HG02759 (cell line): ENCODE data around the gene TKTL1.
A peak's percentile ranks its signal among the peaks of the same experiment; 100 is the strongest.

Experiments
- ATAC-seq: cut with Tn5 transposase; IDR thresholded peaks from one replicate; pipeline ENCODE4 v1.9.1; 2021; ENCODE audit warnings: mild to moderate bottlenecking, moderate library complexity; ENCODE audit not compliant: unreplicated experiment

TKTL1 gene

DNA sequence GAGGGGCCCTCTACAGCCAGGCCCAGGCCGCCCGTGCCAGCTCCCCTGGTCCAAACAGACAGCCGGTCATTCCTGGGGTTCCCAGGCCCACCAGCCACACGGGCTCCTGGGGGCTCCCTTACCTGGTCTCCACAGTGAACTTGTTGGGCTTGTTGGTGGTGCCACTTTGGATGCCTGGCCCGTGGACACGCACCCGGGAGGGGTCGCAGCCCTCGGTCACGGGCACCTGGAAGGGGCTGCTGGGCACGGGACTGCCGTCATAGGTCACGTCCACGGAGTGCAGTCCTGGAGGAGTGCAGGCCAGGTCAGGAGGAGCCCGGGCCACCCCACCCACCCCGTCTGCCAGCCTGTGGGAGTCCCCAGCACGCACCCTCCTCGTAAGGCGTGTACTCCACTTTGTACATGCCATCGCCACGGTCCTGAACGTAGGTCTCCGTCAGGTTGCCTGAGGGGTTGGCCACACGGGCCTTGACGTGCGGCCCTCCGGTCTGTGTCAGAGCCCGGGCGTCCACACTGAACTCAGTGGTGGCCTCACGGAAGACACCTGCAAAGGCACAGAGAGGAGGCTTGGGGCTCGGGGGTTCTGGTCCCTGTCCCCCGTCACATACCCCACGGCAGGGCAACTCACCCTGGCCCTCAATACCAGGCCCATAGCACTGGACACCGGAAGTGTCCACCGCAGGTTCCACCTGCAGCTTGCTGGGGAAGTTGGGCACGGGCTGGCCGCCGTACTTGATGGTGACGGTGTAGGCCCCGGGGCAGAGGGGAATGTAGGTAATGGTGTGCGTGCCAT lies 64.0 kb downstream of the TKTL1 start:
- ATAC-seq, result no peak

DNA sequence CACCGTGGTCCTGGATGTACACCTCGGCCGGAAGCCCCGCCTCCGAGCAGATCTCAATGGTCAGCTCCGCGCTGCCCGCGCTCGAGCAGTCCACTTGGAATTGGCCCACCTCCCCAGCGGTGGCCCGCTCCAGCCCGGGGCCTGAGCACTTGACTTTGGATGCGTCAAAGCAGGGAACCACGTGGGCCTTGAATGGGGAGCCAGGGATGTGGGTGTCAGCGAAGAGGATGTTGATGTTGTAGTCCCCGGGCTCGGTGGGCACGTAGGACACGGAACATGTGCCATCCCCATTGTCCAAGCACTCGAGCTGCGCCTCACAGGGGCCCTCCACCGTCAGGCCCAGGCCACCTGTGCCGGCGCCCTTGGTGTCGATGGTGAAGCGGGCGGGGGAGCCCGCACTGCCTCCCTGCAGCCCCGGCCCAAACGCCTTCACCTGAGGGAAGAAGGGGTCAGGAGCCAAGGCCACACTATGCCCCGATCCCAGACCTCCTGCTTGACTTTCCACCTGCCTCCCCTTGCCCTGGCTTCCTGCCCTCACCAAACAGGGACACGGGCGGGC lies 64.6 kb downstream of the TKTL1 start:
- ATAC-seq, result no peak

DNA sequence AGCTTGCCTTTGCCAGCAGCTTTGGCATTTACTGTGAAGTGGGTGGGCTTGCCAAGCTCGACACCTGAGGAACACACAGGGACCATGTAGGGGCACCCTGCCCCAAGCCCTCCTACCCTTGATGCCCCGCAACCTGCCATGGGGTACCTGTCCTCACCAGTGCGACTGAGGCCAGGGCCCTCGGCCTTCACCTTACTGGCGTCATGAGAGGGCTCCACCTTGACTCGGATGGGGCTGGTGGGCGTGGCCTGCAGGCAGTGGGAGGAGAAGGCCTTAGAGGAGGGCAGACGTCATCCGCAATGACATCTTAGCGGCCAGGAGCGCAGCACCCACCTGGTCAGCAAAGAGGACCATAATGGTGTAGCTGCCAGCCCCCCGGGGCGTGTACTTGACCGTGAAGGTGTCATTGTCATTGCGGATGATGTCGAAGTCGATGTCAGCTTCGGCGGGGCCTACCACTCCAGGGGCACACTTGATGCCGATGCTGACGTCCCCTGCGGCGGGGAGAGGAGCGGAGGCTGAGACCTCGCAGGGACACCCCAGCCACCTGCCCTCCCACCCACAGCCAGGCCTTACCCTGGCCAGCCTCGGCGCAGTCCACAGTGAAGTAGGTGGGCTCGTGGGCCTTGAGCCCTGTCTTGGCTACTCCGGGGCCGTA lies 66.6 kb downstream of the TKTL1 start:
- no peak for ATAC-seq

DNA sequence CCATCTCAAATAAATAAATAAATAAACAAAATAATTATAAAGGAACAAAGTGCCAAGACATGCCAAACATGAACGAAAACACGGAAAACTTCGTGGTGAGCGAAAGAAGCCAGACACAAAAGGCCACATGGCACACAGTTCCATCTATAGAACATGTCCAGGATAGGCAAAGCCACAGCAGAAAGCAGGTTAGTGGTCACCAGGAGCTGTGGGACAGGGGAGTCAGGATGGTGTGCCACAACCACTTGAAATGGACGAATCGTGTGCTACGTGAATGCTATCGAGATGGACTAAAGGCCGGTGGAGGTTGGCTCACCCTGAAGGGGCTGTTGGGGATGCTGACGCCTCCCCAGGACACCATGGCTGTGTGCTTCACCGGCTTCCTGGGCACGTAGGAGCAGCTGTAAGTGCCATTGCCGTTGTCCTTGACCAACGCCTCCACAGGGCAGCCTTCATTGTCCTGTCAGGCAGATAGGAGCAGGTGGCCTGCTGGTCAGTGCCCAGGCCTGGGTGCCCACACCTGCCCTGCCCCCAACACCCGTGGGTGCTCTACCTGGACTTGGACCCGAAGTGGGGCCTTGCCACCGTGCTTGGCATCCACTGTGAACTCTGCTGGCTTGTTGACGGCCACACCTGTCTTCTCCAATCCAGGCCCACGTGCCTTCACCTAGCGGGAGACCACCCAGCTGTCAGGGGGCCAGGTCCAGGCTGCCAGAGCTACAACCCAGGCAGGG lies 68.3 kb downstream of the TKTL1 start:
- ATAC-seq, result no peak

DNA sequence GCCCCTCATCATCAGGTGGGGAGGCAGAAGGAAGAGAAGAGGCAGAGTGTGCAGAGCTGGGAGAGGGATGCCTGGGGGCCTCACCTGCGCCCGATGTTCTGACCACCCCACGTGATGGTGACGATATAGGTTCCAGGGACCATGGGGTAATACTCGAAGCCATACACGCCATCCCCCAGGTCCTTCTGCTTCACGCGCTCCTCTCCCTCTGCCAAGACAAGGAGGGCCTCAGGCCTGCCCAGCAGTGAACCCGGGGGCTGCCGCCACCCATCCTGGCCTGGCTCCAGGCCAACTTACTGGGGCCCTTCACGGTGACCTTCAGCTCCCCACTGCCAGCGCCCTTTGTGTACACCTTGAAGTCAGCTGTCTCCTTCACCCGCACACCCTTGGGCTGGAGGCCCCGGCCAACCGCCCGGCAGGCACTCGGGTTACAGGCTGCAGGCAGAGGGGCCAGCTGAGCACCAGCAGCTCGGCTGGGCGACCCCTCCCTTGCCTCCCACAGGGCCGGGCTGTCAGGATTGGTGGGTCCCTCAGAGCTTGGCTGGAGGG lies 69.5 kb downstream of the TKTL1 start:
- ATAC-seq, result no peak

DNA sequence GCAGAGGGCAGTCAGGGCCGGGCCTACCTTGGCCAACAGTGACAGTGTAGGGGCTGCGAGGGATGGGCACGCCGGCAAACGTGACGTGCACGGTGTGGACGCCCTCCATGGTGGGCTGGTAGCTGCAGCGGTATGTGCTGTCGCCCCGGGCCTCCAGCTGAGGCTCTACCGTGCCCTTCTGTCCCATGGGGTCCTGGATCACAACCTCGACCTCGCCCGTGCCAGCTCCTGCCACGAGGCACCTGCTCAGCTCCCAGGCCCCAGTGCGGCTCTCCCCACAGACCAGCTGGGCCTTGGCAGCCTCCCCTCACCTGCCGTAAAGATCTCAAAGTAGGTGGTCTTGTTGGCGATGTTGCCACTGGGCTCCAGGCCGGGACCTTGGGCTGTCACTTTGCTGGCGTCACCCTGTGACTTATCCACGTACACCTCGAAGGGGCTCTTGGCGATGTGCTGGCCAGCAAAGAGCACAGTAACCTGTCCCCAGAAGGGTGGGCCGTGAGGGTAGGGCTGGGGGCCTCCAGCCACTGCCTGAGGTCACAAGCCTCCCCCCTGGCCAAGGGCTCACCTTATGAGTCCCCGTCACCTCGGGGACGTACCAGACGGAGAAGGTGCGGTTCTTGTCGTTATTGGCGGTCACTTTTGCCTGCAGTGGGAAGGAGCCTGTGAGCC lies 70.5 kb downstream of the TKTL1 start:
- no peak for ATAC-seq

DNA sequence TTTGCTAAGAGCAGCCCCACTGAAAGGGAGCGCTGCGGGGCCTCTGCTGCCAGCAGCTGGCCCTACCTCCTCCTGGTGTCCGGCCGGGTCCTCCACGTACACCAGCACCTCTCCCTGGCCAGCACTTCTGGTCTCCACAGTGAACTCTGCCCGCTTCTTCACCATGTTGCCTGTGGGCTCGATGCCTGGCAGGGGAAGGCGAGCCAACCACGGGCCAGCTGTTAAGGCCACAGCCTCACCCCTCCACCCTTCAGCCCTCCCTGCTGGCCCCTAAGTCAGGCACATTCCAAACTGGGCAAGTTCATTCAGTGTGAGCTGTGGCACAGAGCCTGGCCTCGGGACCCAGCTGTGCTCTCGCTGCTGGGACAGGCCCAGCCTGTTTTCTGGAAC lies 71.1 kb downstream of the TKTL1 start:
- no peak for ATAC-seq

DNA sequence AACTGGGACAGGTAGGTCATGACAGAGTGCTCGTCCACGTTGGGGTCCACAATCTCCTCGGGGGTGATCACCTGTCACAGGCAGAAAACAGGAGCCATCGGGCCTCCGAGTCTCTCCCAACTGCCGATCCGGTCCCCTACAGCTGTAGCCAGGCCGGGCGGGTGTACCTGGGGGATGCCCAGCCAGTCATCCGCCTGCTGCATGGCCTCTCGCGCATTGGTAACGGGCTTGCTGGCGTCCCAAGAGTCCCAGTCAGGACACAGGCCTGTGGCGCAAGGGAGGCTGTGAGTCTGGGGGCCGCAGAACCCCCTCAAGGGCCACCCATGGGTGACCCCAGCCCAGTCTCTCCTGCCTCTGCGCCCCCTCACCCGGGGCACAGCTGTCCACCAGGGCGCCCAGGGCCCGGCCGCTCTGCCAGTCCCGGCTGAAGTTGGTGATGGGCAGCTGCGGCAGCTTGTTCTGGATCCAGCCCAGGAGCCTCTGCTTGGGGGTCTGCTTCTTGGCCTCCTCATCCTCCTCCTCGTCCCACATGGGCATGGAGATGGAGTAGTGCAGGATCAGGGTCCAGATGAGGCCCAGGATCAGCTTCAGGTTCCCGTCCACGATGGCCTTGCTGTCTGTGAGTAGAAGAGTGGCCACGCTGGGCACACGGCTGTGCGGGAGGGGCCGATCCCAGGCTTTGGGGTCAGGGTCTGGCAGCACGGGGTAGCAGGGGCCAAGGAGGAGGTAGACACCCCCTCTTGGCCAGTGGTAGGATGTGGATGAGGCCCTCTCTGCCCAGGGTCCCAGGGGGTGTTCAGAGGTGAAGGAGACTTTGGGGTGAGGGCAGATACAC lies 72.1 kb downstream of the TKTL1 start:
- no peak for ATAC-seq

DNA sequence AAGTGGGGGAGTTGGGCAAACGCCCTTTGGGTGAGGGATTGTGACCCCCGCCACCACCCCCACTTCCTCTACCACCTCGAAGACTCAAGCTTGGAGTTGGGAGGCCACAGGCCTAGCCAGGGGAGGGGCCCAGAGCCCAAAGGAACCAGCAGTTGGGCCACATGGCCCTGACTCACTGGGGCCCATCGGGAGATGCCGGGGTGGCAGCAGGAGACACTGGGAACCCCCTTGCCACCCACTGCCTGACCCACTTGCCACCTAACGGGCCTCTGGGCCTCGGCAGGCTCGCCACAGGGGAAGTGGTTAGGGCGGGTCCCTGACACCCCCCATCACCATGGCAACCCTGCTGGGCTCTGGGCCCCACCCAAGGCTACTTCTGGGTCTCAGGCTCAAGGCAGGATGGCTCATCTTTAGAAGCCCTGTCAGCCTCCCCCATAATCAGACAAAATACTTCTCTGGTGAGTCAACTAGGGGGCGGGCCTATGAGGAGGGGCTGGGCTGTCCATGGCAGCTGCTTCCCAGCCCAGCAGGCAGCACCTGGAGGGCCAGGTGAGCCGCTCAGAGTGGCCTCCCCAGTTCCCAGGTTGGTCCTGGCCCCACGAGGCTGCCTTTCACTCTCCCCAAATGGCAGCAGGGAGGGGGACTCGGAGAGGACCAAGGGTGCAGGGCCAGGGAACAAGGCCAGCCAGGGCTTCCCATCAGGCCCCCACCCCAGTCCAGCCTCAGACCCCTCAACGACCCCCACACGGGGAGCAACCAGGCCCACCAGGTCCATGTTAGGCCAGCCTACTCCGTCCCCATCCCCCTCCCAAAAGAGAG lies 73.2 kb downstream of the TKTL1 start:
- ATAC-seq, result peak; percentile 36

DNA sequence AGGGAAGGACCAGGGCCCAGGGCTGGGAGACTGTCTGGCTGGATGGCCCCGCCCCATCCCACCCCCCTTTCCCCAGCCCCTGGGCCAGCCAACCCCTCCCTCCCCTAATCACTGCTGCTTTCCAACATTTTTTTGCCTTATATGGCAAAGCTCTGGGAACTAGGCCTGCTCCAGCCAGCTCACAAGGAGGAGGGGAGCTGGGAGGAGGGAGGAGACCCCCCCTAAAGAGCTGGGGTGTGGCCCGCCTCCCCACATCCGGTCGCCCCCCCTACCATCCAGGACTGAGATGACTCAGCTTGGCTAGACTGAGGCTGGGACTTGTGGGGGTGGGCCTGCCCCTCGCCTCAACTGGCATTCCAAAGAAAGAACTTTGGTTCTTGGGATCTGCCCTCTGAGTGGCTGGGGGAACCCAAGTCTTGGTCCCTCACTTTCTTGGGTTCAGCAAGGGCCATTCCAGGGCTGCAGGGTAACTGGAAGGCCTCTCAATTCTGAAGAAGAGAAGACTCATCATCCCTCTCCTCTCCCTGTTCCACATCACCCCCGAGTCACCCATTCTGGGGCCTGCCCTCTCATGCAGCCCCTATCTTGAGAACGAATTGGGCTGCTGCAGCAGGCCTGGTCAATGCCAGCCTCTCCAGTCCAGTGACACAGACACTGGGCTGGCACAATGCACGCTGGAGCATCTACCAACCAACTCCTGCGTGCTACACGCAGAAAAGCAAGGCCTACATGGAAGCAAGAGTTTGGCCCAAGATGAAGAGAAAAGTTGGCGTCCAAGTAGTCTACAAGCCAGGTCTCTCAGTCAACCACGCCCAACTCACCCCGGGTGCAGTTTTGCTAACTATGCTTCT lies 74.1 kb downstream of the TKTL1 start:
- ATAC-seq, result no peak

DNA sequence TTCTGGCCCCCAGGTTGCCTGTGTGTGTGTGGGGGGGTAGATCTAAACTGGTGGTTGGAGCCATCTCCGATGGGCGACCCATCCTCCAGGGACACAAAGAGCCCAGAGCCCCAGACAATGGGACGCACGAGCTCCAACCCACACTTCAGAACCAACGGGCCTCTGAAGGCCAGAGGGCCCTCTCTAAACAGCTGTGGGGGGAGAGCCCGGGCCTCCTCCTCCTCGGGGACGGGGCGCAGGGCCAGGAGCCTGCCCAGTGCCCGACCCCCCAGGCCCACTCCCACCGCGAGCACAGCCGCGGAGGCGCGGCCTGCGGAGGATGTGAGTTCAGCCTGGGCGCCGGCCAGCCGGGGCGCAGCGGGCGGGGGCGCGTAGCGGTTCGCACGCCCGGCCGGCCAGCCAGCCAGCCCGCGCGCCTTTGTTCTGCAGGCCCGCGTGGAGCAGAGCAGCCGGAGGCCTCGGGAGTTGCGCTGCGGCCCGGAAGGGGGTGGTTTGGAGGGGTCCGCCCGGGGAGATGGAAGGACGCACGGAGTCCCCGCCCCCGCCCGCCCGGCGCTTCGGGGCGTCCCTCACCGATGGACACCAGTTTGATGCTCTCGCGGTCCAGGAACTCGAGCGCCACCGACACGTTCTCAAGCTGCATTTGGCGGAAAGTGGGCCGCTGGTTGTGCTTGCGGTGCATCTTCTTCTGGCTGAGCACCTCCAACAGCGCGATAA lies 74.9 kb downstream of the TKTL1 start:
- no peak for ATAC-seq

DNA sequence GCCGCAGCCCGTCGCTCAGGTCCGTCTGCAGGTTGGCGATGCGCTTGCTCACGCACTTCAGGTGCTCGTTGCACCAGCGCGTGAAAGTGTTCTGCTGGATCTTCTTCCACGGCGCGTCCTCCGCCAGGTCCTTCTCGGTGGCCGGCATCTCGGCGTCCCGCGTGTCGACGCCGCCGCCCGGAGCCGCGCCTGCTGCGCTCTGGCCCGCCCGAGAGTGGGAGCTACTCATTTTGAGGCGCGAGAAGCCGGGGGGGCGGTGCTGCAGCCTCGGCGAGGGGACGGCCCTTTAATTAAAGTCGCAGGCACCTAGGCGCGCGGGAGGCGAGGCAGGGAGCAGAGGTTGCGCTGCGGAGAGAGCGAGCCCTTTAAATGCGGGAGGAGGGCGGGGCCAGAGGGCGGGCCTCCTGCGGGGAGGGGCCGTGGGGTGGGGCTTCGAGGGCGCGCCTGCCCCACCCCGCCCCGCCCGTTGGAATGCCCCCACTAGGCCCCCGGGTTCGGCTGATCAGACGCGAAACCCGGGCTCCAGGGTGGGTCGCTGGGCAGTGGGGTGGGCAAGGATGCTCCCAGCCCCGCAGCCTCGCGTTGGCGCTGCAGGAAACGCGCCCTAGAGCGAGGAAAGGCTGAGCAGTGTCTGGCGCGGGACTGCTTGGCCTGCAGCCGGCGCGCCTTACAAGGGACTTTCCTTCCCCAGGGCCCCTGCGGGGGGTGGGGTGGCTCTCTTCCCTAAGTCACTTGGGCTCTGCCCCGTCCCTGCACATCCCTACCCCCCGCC lies 75.6 kb downstream of the TKTL1 start:
- peak; percentile 65 for ATAC-seq

DNA sequence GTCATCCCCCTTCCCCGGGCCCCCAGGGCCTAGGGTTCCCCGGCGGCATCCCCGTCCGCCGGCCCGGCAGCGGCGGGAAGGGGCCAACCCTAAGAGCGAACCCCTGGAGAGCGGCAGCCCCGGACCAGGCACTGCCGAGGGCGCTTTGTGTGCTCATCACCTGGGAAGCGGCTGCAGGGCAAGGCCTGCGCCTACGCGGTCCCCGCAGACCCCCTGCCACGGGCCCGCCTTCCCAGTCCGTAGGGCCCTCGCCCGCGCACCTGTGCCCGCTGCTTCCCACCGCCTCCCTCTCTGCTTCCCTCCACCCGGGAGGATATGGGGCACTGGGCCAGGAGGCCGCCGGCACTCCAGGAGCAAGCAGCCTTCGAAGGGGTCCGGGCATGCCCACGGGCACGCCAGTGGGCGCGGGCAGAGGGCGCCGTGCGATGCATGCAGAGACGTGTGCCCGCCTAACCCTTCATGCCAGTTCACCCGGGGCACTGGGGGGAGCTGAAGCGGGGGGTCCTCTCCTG lies 76.2 kb downstream of the TKTL1 start:
- peak; percentile 0 for ATAC-seq

DNA sequence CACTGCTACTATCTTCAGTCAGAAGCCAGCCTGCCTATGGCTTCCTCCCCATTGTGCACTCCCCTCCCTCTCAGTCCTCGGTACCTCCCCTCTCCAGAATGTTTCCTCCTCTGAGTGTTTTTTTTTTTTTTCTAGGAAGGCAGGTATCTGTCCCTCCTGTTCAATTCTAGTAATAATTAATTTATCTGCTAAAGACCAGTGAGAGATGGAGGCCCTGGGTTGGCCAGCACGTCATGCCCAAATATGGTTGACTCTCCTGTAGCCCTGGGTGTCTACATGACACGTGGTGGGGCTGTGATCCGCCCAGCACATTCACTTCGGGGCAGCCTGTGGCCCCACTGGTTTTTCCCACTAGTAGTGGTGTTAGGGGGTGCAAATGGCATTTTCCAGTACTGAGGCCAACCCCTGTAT lies 77.0 kb downstream of the TKTL1 start:
- ATAC-seq, result no peak

DNA sequence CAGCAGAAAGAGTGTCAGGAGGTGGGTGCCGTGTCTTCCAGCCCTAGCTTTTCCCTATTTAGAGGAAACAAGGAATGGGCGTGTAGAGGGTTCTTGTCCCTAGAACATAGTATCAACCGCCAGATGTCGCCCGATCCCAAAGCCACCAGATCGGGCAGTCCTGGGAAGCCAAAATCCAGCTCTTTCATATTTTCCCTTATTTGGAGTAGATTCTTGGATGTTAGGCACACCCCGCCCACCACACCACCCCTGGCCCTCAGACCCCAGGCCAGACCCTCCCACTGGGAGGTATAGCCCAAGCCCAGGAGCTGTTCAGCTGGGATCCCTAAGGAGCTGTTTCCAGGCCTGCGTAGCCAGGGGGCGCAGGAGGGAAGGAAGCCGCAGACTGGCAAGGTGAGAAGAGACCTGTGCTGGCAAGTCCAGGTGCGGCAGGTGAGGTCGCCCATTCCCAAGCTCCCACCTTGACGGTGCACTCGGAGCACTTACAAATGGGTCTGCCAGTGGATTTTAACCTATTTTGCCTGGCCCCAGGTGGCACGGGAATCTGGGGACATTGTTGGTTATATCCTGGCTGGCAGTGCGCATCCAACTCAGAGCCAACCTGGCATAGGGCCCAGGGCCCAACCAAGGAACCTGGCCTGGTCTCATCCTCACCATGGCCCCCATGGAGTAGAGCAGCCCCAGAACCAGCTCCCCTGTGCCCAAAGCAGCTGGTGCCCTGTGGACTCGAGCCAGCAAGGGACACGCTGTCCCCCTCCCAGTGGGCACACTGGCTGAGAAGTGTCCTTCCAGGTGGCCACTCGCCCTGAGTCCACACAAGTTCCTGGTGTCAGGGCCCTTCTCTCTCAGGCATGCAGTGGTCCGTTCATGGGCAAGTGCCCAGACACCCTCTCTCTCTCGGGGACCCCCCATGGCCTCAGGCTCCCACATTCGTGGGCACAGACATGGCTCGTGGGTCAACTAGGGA lies 78.0 kb downstream of the TKTL1 start:
- no peak for ATAC-seq
